Measurements from ENCODE around the gene NAALADL2.

NAALADL2 gene

DNA sequence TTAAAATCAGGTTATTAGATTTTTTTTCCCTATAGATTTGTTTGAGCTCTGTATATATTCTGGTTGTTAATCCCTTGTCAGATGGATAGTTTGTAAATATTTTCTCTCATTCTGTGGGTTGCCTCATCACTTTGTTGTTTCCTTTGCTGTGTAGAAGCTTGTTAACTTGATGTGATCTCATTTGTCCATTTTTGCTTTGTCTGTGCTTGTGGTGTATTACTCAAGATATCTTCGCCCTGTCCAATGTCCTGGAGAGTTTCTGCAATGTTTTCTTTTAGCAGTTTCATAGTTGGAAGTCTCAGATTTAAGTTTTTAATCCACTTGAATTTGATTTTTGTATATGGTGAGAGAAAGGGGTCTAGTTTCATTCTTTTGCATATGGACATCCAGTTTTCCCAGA, 699.1 kb downstream of the NAALADL2 start:
- Histone ChIP-seq H3K27me3 (ENCODE audit: insufficient read depth, low read depth) (no peaks in the 10 kb centered on the region), H2AFZ (ENCODE audit: low read depth) (no peak overlapping the region), H3K27ac (no peak overlapping the region), H4K20me1 (ENCODE audit: insufficient read depth) (no peaks in the 10 kb centered on the region), H3K4me3 (IDR thresholded peaks at IDR 0.05; ENCODE audit: insufficient read depth, low read depth, low read length) (no peak overlapping the region), H3K36me3 (ENCODE audit: insufficient read depth) (no peaks in the 10 kb centered on the region), H3K4me2 (no peak overlapping the region), H3K4me1 (ENCODE audit: low read depth, poor library complexity, severe bottlenecking) (no peaks in the 10 kb centered on the region), H3K9ac (no peak overlapping the region), H3K79me2 (ENCODE audit: insufficient read depth, low read depth) (no peaks in the 10 kb centered on the region)
- TF ChIP-seq, protein P1, sequence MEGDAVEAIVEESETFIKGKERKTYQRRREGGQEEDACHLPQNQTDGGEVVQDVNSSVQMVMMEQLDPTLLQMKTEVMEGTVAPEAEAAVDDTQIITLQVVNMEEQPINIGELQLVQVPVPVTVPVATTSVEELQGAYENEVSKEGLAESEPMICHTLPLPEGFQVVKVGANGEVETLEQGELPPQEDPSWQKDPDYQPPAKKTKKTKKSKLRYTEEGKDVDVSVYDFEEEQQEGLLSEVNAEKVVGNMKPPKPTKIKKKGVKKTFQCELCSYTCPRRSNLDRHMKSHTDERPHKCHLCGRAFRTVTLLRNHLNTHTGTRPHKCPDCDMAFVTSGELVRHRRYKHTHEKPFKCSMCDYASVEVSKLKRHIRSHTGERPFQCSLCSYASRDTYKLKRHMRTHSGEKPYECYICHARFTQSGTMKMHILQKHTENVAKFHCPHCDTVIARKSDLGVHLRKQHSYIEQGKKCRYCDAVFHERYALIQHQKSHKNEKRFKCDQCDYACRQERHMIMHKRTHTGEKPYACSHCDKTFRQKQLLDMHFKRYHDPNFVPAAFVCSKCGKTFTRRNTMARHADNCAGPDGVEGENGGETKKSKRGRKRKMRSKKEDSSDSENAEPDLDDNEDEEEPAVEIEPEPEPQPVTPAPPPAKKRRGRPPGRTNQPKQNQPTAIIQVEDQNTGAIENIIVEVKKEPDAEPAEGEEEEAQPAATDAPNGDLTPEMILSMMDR (conservative IDR thresholded peaks at IDR 0.05; ENCODE audit: low read depth, low read length), result no peak

DNA sequence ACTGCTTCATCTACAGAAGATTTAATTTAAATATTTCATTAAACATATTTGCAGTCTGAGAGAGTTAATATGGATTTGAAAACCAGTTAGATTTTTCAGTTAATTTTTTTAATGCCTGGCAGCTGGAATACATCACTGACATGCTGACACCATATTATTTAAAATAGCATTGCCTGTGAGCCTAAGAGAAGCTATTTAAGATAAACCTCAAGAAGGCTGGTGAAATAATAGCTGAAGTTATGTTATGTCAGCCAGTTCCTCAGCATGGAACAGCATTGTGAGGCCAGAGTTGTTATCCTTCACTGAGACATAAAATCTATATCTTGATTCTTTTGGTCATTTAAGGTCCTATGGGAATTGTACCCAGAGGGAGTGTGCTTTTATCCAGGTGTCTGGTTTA, 705.2 kb downstream of the NAALADL2 start:
- H3K4me3 ChIP-seq (IDR thresholded peaks at IDR 0.05; ENCODE audit: insufficient read depth, low read depth, low read length), result no peak overlapping the region
- H3K4me1 ChIP-seq (ENCODE audit: low read depth, poor library complexity, severe bottlenecking), result no peaks in the 10 kb centered on the region
- H3K27me3 ChIP-seq (ENCODE audit: insufficient read depth, low read depth), result no peaks in the 10 kb centered on the region
- no peak overlapping the region for H3K27ac ChIP-seq
- no peaks in the 10 kb centered on the region for H3K79me2 ChIP-seq (ENCODE audit: insufficient read depth, low read depth)
- TF ChIP-seq, protein P1 (conservative IDR thresholded peaks at IDR 0.05; ENCODE audit: low read depth, low read length), result no peak
- H3K36me3 ChIP-seq (ENCODE audit: insufficient read depth), result no peaks in the 10 kb centered on the region
- H4K20me1 ChIP-seq (ENCODE audit: insufficient read depth), result no peaks in the 10 kb centered on the region
- H2AFZ ChIP-seq (ENCODE audit: low read depth), result no peak overlapping the region
- no peak overlapping the region for H3K9ac ChIP-seq
- H3K4me2 ChIP-seq, result no peak overlapping the region

DNA sequence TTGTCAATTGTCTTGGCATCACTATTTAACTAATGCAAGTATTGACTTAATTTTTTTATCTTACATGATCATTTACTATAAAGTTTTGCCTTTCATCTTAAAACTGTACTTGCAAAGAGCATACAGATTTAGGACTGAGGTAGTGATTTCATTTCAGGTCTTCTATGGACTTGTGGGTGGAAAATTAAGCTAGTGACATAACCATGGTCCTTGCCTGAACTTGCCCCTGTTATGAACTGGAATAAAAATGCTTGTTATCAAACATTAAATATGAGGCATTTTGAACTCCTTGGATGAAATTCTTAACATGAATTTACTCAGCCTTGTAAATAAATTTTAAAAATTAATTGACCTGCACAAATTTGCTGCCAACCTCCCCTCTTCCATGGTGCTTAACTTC, 712.0 kb downstream of the NAALADL2 start:
- no peaks in the 10 kb centered on the region for H3K79me2 ChIP-seq (ENCODE audit: insufficient read depth, low read depth)
- H3K4me3 ChIP-seq (IDR thresholded peaks at IDR 0.05; ENCODE audit: insufficient read depth, low read depth, low read length), result no peak overlapping the region
- no peak overlapping the region for H3K4me2 ChIP-seq
- TF ChIP-seq, protein P1 (conservative IDR thresholded peaks at IDR 0.05; ENCODE audit: low read depth, low read length), result no peak
- H3K36me3 ChIP-seq (ENCODE audit: insufficient read depth), result no peaks in the 10 kb centered on the region
- H3K9ac ChIP-seq, result no peak overlapping the region
- no peaks in the 10 kb centered on the region for H4K20me1 ChIP-seq (ENCODE audit: insufficient read depth)
- no peak overlapping the region for H2AFZ ChIP-seq (ENCODE audit: low read depth)
- no peaks in the 10 kb centered on the region for H3K27me3 ChIP-seq (ENCODE audit: insufficient read depth, low read depth)
- peaks cover 6% of the 10 kb centered on the region for H3K4me1 ChIP-seq (ENCODE audit: low read depth, poor library complexity, severe bottlenecking)
- H3K27ac ChIP-seq, result no peak overlapping the region

DNA sequence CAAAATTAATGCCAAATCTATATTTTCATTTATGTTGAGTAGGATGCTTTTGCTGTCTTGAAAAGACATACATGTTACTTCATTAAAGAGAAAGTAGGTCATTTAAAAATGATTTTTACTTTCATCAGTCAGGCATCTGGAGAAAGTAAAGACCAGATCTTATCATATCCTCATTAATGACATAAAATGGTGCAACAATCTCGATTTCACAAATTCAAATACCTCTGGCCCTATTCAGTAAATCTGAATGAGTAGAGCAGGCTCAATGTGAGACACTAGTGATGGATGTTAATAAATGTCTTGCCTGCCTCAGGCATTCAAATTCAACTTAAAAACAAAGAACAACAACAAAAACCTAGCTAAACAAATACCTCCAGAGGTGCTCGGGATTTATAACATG, 714.1 kb downstream of the NAALADL2 start:
- Histone ChIP-seq H3K79me2 (ENCODE audit: insufficient read depth, low read depth) (no peaks in the 10 kb centered on the region), H3K27me3 (ENCODE audit: insufficient read depth, low read depth) (no peaks in the 10 kb centered on the region), H2AFZ (ENCODE audit: low read depth) (no peak overlapping the region), H3K4me3 (IDR thresholded peaks at IDR 0.05; ENCODE audit: insufficient read depth, low read depth, low read length) (no peak overlapping the region), H3K27ac (no peak overlapping the region), H3K4me1 (ENCODE audit: low read depth, poor library complexity, severe bottlenecking) (peaks cover 6% of the 10 kb centered on the region), H4K20me1 (ENCODE audit: insufficient read depth) (no peaks in the 10 kb centered on the region), H3K4me2 (no peak overlapping the region), H3K36me3 (ENCODE audit: insufficient read depth) (no peaks in the 10 kb centered on the region), H3K9ac (no peak overlapping the region)
- TF ChIP-seq, protein P1 (conservative IDR thresholded peaks at IDR 0.05; ENCODE audit: low read depth, low read length), result no peak
